GM04503 (cell line): Measurements from ENCODE around the gene SH2D1A.
"Not testable (repeated sequence)": the region's sequence is repeated elsewhere in the genome, so short reads cannot be mapped to it uniquely, and the experiment has no call there.

Source experiments
- DNase-seq: peaks from one replicate; pipeline ENCODE4 v3.0.0-alpha.2; 2012; ENCODE audit warnings: low read depth

The SH2D1A gene

DNA sequence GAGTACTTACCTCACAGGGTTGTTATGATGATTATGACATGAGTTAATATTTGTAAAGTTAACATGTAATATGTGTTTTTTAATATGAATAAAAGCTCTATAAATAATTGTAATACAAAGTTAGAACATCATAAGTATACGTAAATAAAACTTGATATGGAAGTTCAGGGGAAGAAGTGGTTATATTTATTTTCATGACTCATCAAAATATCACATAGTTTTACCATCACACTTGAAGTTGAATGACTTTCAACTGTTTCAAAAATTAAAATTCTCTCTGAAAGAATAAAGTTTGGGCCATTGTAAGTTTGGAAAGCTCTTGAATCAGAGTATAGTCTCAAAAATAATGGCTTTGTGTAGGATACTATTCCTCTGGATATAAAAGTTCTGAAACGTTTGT is 8.3 kb downstream of the SH2D1A start:
- no peak for DNase-seq

- no peak for DNase-seq
Observed at GRCh38 chrX:124358800-124359383, 12.5 kb downstream of the SH2D1A start.

DNA sequence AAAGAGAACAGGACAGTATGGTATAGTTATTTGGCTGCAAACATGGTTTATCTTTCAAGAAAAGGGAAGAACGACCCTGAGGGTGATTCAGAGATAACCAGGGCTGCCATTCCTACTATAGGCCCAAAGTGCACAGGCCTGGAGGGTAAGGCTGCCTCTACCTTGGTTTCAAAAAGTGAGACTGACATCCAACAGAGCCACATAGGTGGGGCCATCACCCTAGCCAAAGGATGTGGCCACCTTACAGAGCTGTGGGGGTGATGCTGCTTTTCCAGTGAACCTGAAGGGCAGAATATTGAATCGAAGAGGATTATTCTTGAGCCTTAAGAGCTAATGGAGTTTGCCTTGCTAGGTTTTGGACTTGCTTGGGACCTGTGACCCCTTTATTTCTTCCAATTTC is 15.7 kb downstream of the SH2D1A start:
- DNase-seq: no peak

DNA sequence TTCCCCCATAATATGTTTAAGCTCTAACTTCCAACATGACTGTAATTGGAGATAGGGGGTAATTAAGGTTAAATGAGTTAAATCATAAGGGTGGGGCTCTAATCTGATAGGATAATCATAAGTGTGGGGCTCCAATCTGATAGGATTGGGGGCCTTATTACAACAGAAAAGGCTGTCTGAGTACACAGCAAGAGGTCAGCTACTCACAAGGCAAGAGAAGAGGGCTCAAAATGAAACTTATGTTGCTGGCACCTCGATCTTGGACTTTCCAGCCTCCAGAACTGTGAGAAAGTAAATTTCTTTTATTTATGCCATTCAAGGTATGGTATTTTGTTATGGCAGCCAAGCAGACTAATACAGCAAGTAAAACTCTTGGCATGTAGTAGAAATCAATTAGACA is 16.4 kb downstream of the SH2D1A start:
- DNase-seq: no peak

GRCh38 chrX:124369722-124370121 is 23.4 kb downstream of the SH2D1A start:
- no peak for DNase-seq

GRCh38 chrX:124373348-124373747 is 27.0 kb downstream of the SH2D1A start:
- DNase-seq: no peak

DNA sequence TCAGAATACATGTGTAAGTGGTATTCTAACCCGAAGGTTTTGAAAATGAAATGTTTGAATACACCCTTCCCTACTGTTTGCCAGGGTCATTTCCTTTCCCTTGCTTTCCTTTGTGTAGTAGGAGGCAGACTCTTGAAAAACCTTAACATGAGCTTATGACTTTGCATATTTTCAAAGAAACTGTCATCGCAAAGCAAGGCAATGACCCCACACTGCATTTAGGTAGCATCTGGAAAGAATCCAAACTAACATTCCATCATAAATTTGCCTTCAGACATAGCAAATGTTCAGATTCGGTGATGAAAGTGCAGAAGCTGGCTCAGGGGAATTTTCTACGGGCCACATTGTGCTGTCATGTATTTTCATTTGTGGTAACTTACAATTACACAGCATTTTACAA is 32.3 kb downstream of the SH2D1A start:
- no peak for DNase-seq

DNA sequence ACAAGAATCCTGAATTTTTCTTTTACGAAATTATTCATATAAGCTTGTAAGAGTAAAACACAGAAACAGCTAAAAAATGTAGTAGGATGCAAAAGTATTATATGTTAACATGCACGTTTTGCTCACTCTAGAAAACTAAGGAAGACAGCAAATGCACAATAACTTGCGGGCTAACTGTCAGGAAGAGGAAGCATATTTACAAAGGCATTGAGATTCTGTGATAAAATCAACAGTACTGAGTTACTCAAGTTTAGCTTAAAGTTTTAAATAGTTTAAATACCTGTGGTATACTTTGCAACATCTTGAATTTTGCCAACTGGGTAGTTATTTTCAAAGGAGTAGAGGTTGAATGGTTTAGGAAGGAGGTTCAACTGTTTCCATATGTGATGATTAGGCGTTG is 37.0 kb downstream of the SH2D1A start:
- DNase-seq: no peak

DNA sequence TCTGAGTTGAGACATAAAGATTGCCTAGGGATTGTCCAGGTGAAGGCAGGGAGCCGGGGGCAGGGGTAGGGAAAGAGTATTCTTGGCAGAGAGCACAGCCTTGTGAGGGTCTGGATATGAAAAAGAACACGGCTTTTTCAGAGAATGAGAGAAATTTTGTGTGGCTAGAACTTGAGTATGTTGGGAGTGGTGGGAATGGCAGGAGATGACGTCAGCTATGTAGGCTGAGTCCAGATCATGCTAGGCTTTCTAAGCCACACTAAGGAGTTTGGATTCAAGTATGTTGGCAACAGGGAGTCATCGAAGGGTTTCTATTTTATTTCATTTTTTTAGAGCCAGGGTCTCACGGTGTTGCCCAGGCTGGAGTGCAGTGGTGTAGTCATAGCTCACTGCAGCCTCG is 40.0 kb downstream of the SH2D1A start:
- no peak for DNase-seq

DNA sequence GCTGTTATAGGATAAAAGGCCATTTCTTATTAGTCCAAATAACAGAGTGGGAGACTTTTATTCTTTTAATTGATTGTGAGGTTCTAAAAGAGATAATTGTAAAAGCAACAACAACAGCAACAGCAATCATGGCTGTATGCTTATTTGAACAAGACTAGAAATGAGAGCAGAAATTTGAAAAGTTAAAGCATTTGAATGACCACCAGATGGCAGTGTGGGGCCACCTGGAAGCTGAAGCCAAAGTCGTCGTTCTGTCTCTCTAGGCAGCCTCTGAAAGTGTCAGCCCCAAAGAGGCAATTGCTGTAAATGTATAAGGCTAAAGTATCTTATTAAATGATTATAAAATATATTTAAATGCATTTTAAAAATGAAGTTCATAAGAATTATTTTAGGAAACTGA is 42.2 kb downstream of the SH2D1A start:
- peak; percentile 2 for DNase-seq

- no peak for DNase-seq
Observed at GRCh38 chrX:124392794-124393193, 46.4 kb downstream of the SH2D1A start.

DNA sequence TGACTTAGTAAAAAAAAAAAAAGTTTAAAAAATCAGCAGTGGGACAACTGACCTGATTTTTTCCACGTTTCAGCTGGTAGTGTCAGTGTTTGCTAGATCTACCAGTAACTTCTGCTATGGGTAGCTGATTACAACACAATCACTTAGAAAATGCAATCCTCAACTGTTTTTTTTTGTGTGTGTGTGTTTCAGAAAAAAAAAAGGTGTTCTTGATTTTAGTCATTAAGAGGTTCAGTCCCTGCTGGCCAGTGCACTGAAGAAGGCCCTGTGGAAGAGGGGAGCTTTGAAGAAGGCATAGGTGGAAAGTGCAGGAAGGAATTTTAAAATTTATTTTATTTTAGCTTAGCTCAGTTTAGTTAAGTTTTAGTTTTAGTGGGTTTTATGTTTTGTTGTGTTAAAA is 46.9 kb downstream of the SH2D1A start:
- DNase-seq: no peak

DNA sequence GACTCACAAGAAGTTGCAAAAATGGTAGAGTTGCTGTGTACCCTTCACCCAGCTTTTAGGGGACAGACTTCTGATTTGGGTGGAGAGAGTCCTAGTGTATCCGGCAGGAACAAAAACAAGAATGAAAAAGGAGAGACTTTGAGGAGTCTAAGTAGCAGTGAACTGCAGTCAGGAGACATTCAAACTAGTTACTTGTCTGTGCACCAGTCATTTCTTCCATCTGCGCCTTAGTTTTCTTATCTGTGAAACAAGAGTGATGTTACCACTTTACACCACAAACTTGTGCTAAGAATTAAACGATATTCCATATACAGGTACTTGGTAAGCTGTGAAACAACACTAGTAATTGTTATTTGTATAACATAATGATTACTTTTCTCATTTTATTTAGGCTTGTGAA is 47.3 kb downstream of the SH2D1A start:
- no peak for DNase-seq

- DNase-seq: no peak
Observed at GRCh38 chrX:124395145-124395880, 49.0 kb downstream of the SH2D1A start.

- no peak for DNase-seq
Observed at GRCh38 chrX:124401696-124402095, 55.3 kb downstream of the SH2D1A start.

- no peak for DNase-seq
Observed at GRCh38 chrX:124405868-124406267, 59.5 kb downstream of the SH2D1A start.

- peak; percentile 26 for DNase-seq
Observed at GRCh38 chrX:124406294-124407014, 60.1 kb downstream of the SH2D1A start.

DNA sequence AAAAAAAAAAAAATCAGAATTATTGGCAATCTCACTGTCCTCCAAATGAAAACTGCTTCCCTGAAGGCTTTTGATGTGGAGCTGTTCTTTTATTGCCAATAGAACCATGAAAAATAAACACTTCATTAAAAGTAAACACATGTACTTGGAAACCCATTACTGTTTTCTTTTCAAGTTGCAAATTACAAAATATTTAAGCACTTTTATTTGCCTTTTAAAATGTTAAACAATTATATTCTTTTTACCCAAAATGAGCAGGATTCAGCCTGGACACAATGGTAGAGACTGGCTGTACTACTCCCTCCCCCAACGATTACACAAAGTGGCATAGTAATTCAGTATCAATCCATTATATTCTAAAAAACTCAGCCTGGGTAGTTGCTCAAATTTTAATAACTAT is 60.9 kb downstream of the SH2D1A start:
- DNase-seq: no peak

GRCh38 chrX:124408380-124408779 is 62.0 kb downstream of the SH2D1A start:
- not testable (repeated sequence) for DNase-seq

DNA sequence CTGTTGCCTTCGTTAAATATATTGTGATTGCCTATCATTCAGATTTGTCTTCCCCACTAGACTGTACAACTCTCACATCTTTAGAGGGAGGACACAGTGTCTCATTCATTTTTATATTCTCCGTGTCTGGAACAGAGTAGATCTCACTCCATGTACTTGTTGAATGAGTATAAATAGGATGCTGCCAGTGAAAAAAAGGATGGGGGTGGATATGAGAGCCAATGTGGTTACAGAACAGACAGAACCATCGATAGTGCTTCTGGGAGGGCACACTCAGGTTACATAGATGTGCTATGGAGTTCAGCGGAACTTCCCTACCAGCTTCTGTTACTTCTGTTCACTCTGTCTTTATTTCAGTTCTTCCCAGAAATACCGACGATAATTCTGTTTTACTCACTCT is 66.9 kb downstream of the SH2D1A start:
- no peak for DNase-seq

DNA sequence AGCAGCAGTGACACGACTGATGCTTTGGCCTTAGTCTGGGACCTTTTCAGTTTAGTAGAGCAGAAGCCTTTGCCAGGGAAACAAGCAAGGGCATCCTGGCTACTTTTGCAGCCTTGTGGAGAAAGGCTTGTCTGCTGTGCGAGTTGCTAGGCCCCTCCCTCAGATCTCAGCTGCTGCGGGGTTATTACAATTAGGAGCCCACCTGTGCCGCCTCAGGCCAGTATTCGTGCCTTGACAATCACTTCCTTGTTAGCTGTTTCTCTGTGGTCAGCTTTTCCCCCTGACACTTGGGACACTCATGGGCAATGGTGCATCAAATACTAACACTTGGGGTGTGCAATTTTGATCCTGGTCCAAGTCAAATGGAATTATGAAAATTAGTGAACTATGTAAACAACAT is 67.9 kb downstream of the SH2D1A start:
- no peak for DNase-seq

GRCh38 chrX:124415115-124415800 is 68.9 kb downstream of the SH2D1A start:
- DNase-seq: no peak
